Measurements from ENCODE around the gene MT1HL1.
"Not testable (repeated sequence)": the region's sequence is repeated elsewhere in the genome, so short reads cannot be mapped to it uniquely, and the experiment has no call there.

Gene MT1HL1

GRCh38 chr1:237016626-237017025, 12.4 kb upstream of the MT1HL1 start:
- DNase-seq: no peak

DNA sequence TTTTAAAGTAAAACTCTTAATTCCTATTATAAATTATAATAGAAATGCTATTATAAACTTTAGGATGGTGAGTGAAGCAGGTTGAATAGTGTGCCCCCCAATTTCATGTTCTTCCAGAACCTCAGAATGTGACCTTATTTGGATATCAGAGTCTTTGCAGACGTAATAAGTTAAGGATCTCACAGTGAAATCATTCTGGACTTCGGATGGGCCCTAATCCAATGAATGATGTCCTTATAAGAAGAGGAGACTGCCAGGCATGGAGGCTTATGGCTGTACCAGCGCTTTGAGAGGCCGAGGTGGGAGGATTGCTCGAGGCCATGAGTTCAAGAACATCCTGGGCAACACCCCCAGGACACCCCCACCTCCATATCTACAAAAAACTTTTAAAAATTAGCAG, 9.4 kb upstream of the MT1HL1 start:
- no peak for DNase-seq

- DNase-seq: no peak
These were observed 8.6 kb upstream of the MT1HL1 start for GRCh38 chr1:237012788-237013383.

- DNase-seq: no peak
These were observed 8.1 kb upstream of the MT1HL1 start for GRCh38 chr1:237012361-237012760.

DNA sequence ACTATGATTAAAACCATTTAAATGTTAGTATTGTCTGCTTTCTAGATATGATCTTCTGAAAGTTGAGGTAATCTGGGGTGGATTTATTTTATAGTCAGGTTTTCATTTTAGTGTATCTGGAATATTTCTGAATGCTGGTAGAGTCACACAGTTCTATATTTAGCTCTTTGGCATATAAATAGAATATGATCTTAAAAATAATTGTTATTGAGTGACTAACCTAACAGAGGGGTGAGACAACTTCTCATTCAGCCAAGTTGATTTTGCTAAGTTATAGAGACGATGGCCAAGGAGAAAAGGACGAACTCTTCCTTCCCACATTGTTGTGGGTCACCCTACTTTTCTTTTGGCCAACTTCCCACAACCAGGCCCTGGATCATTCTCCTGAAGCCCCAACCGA, 7.2 kb upstream of the MT1HL1 start:
- no peak for DNase-seq

DNA sequence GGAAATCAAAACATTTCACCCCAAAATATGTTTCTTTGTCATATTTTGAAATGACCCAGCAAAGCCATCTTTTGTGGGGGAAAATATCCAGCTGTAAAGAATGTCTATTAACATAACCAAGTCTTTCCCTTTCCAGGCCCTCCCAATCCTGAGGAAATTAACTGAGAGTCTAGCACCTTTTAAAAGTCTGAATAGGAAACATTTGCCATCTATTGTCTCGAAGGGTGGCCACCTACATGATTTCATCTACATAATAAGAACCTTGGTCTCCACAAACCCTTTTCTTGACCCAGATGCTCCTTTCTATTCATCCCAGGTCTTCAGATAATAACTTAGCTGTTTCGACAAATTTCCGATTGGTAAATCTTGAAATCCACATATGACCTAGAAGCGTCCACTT, 5.4 kb upstream of the MT1HL1 start:
- DNase-seq: no peak

DNA sequence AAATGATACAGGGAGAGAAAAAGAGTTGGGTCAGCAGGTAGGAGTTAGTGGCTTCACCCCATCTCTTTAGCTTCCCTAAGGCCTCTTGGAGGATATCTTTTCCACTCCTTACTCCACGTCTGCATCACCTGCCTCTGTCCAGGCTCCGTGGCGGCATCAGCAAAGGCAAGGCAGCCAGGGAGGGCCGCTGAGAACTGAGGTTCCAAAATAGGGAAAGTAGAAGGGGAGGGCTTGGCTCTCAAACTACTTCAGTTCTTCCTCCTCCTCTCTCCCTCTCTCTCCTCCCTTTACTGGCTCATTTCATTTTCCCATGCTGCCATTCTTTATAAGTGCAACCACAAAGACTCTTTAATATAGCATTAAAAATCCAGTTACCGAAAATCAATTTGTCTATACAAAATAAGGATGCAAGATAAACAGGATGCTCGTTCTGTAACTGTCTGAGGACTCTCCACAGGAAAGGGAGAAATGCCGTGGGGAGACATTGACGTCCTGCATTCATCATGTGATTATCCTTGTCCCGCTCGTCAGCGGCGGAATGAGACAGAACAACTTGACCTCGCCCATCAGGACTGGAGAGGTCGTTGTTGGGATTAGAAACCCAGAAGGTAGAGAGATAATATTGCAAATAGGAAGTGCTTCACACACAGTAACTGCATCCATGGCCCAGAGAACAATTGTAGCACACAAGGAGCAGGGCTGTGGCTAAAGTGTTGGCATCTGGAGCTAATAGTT, 3.1 kb upstream of the MT1HL1 start:
- DNase-seq: no peak

GRCh38 chr1:237005674-237006073, 1.4 kb upstream of the MT1HL1 start:
- no peak for DNase-seq

DNA sequence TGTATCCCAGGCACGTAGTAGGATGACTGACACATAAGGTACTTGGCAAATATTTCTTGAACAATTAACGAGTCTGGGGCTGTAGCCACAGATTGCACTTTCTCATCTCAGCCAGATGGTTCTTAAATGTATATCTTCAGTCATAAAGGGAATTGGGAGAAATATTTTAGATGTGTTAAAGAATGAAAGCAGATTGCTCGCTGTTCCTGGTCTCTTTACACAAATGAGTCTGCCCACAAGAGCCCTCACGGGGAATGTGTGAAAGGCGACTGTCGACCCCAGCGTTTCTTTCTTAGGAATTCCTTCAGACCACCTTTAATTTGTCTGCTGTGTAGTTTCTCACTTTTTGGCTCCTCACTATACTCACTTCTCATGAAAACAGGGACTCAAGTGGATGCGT, 725 bp downstream of the MT1HL1 start:
- no peak for DNase-seq

DNA sequence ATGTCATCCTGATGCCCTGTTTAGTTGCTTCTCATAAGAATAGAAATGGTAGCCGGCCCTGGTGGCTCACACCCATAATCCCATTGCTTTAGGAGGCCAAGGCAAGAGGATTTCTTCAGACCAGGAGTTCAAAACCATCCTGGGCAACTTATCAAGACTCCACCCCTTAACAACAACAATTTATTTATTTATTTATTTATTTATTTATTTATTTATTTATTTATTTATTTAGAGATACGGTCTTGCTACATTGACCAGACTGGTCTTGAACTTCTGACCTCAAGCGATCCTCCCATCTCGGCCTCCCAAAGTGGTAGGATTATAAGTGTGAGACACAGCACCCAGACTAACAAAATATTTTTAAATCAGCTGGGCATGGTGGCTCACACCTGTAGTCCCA, 4.0 kb downstream of the MT1HL1 start:
- DNase-seq: no peak

DNA sequence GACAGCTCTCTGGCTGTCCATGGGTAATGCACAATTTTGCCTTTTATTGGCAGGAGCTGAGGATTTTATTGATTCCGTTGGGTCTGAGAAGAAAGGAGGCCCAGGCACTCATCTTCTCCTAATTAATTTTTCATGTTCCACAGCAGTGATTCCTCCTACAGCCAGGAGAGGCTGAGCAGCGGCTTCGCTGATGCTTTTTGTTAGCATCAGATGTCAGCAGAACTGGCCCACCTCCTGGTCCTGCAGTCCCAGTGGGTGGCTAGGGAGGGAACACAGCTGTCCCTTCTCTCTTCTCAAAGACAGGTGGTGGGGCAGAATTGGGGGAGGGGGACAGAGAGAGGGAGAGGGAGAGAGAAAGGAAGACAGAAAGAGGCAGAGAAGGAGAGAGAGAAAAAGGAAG, 5.7 kb downstream of the MT1HL1 start:
- no peak for DNase-seq

DNA sequence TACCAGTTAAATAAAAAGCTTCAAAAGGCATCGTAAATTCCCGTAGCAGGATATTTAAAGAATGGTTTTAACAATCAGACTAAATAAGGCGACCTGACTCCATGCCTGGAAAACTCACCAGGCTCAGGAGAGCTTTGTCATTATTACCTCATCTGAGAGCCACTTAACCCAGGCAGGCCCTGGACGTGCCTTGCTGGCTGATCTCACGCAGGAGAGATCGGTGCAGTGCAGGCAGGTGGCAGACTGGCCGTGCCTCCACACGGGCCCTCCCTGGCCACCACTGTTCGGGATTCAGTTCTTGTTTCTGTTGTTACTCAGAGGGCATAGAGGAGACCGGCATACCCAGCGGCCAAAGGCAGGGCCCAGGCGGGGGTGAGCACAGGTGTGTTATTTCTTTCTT, 6.4 kb downstream of the MT1HL1 start:
- DNase-seq: no peak

GRCh38 chr1:236997361-236997760, 6.9 kb downstream of the MT1HL1 start:
- no peak for DNase-seq

DNA sequence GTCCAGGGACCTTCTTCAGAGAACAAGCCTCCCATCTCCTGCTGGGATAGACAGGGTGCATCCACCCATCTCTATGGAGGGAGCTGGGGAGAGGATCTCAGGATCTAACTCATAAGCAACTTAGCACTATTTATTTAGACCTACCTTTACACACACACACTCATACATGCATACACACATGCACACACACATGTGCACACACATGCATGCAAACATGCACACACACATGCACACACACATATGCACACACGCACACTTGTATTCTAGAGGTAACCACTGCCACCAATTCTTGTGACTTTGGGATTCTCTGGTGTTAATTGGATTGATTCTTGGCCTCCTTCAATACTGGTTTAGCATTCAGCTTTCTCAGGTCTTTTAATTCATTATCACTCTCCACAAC, 9.8 kb downstream of the MT1HL1 start:
- DNase-seq: no peak

- DNase-seq: no peak
These were observed 11.8 kb downstream of the MT1HL1 start for GRCh38 chr1:236992449-236992848.

DNA sequence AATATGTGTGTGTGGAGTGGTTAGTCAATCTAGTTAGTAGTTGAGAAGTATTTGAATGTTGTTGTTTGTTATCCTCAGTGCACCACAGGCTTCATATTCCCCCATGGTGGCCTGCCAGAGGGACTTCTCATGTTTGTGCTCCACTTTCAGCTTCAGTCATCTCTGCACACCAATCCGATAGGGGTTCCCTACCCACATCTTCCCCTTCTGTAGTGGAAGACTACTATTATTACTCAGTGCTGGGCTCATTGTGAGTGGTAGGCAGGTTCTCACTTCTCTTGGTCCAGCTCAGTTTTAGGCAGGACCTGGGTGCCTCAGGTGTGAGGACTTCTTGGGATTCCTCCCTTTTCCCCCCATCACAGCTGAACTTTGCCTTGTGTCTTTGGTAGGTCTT, 14.2 kb downstream of the MT1HL1 start:
- DNase-seq: no peak

- no peak for DNase-seq
These were observed 14.8 kb downstream of the MT1HL1 start for GRCh38 chr1:236989290-236990051.

DNA sequence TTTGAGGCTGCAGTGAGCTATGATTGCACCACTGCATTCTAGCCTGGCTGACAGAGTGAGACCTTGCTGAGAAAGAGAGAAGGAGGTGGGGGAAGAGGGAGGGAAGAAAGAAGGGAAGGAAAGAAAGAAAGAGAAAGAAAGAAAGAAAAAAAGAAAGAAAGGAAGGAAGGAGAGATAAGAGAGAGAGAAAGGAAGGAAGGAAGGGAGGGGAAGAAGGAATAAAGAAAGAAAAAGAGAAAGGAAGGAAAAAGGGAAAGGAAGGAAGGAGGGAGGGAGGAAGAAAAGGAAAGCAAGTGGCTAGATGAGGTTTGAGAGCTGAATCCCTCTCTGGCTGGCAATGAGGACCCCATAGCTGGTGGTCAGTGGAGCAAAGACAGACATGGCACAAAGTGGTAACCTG, 20.4 kb downstream of the MT1HL1 start:
- DNase-seq: no peak

DNA sequence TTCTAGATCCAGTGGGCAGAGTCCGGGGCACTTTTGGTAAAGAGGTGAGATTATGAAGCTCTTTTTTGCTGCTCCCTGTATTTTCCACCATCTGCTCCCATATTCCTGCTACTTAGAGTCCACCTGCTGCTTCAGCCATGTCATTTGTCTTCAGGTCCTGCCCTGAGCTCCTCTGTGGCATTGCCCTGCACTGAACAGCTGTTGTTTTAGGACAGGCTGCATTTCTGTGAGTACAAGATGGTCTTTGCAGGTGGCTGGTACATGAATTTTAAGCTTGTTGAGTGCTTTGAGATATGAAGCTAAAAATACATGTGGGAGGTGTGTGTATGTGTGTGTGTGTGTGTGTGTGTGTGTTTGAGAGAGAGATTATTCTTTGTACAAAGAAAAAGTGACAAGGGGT, 21.9 kb downstream of the MT1HL1 start:
- DNase-seq: no peak

GRCh38 chr1:236981431-236981830, 22.8 kb downstream of the MT1HL1 start:
- DNase-seq: not testable (repeated sequence)

DNA sequence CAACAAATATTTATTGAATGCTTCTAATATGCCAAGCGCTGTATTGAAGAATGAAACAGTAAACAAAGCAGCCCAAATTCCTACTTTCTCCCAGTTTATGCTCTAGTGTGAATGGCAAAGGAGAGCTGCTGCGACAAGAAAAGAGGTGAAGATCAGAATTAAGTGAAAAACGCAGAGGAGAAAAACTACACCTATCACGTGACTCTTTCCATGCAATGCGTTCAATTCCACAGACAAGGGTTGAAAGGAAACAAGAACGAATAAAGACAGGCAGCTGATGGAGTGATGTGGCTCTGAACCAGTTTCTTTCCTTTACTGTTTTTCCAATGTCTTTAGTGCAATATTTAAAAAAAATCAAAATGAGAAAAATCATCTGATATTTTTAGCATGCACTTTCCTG, 23.6 kb downstream of the MT1HL1 start:
- no peak for DNase-seq

- no peak for DNase-seq
These were observed 24.9 kb downstream of the MT1HL1 start for GRCh38 chr1:236979149-236979900.

- peak; percentile 35 for DNase-seq
These were observed 25.5 kb downstream of the MT1HL1 start for GRCh38 chr1:236978740-236979139.

Data from fibroblast of skin of abdomen (primary cell).